Osteocyte (in vitro differentiated cells): ENCODE results near the gene PHAF1. TPM values are rescaled to one million over a fixed set of nuclear protein-coding genes. Genes with fewer than 3 reads are reported as not detected.

Experiments
- DNase-seq: peaks from one replicate; pipeline ENCODE4 v3.0.0; 2021; ENCODE audit warnings: mixed read lengths; ENCODE audit not compliant: unreplicated experiment; ENCODE audit errors: extremely low spot score
- H3K27ac Mint-ChIP-seq: one replicate; pipeline ENCODE4 v1.8.0; 2021; ENCODE audit warnings: mild to moderate bottlenecking, mixed read lengths; ENCODE audit not compliant: unreplicated experiment
- H3K27me3 Mint-ChIP-seq: one replicate; pipeline ENCODE4 v1.8.0; 2021; ENCODE audit warnings: mixed read lengths; ENCODE audit not compliant: unreplicated experiment
- H3K36me3 Mint-ChIP-seq: one replicate; pipeline ENCODE4 v1.8.0; 2021; ENCODE audit warnings: mixed read lengths; ENCODE audit not compliant: unreplicated experiment
- H3K4me1 Mint-ChIP-seq: one replicate; pipeline ENCODE4 v1.8.0; 2021; ENCODE audit warnings: mixed read lengths; ENCODE audit not compliant: unreplicated experiment
- H3K4me3 Mint-ChIP-seq: one replicate; pipeline ENCODE4 v1.8.0; 2021; ENCODE audit warnings: mild to moderate bottlenecking, moderate library complexity, mixed read lengths; ENCODE audit not compliant: unreplicated experiment
- H3K9me3 Mint-ChIP-seq: one replicate; pipeline ENCODE4 v1.8.0; 2021; ENCODE audit warnings: mixed read lengths; ENCODE audit not compliant: unreplicated experiment
- CTCF ChIP-seq: fragments of 200-600 bp; sonication (generic); IDR thresholded peaks from 2 replicates; pipeline ENCODE4 v1.5.0; 2021; ENCODE audit warnings: antibody characterized with exemption, mild to moderate bottlenecking, moderate library complexity
- total RNA-seq: library from RNA; stranded (reverse); gene quantifications from 2 replicates; pipeline ENCODE4 v1.2.1, GENCODE V29; 2021

The PHAF1 gene
- total RNA-seq, 1 donor from 2014 or later: 19.5 TPM

- H3K9me3 Mint-ChIP-seq: no peaks in the 10 kb centered on the region
- H3K27me3 Mint-ChIP-seq: no peaks in the 10 kb centered on the region
- H3K4me1 Mint-ChIP-seq: peaks cover 34% of the 10 kb centered on the region
- no peak overlapping the region for H3K4me3 Mint-ChIP-seq
- peaks cover 14% of the 10 kb centered on the region for H3K36me3 Mint-ChIP-seq
- DNase-seq: no peak
- no peak for TF ChIP-seq CTCF
- no peak overlapping the region for H3K27ac Mint-ChIP-seq
These were observed 22.9 kb upstream of the PHAF1 start for GRCh38 chr16:67086822-67087221.

- DNase-seq: no peak
- peaks cover 17% of the 10 kb centered on the region for H3K36me3 Mint-ChIP-seq
- no peaks in the 10 kb centered on the region for H3K9me3 Mint-ChIP-seq
- no peaks in the 10 kb centered on the region for H3K27me3 Mint-ChIP-seq
- no peak overlapping the region for H3K4me3 Mint-ChIP-seq
- peaks cover 37% of the 10 kb centered on the region for H3K4me1 Mint-ChIP-seq
- no peak overlapping the region for H3K27ac Mint-ChIP-seq
- TF ChIP-seq CTCF: no peak
These were observed 22.4 kb upstream of the PHAF1 start for GRCh38 chr16:67087291-67087690.

GRCh38 chr16:67087803-67088202 is 21.9 kb upstream of the PHAF1 start:
- DNase-seq: no peak
- H3K9me3 Mint-ChIP-seq: no peaks in the 10 kb centered on the region
- H3K27me3 Mint-ChIP-seq: no peaks in the 10 kb centered on the region
- peaks cover 17% of the 10 kb centered on the region for H3K36me3 Mint-ChIP-seq
- no peak overlapping the region for H3K27ac Mint-ChIP-seq
- H3K4me3 Mint-ChIP-seq: no peak overlapping the region
- no peak for TF ChIP-seq CTCF
- peaks cover 37% of the 10 kb centered on the region for H3K4me1 Mint-ChIP-seq

GRCh38 chr16:67088551-67088950 is 21.2 kb upstream of the PHAF1 start:
- peaks cover 37% of the 10 kb centered on the region for H3K4me1 Mint-ChIP-seq
- no peak for TF ChIP-seq CTCF
- H3K9me3 Mint-ChIP-seq: no peaks in the 10 kb centered on the region
- H3K27me3 Mint-ChIP-seq: no peaks in the 10 kb centered on the region
- peaks cover 20% of the 10 kb centered on the region for H3K36me3 Mint-ChIP-seq
- H3K27ac Mint-ChIP-seq: peak overlapping the region; percentile 47
- H3K4me3 Mint-ChIP-seq: no peak overlapping the region
- no peak for DNase-seq

- Mint-ChIP-seq H3K4me1 (peaks cover 37% of the 10 kb centered on the region), H3K9me3 (no peaks in the 10 kb centered on the region), H3K4me3 (peak overlapping the region; percentile 23), H3K27ac (peak overlapping the region; percentile 47), H3K27me3 (no peaks in the 10 kb centered on the region), H3K36me3 (peaks cover 20% of the 10 kb centered on the region)
- no peak for TF ChIP-seq CTCF
- no peak for DNase-seq
These were observed 20.6 kb upstream of the PHAF1 start for GRCh38 chr16:67089101-67089500.
